Lower leg skin (tissue), 4 donors: ENCODE results near the gene SPINK5. TPM values are rescaled to one million over a fixed set of nuclear protein-coding genes. Genes with fewer than 3 reads are reported as not detected.

Source experiments
- DNase-seq, 2 donors: peaks; one replicate each; pipeline ENCODE4 v3.0.0-alpha.2; 2019; ENCODE audit warnings: low spot score in 2 of 2
- H3K4me3 ChIP-seq: fragments of 200-600 bp; sonication (generic); 2 replicates; pipeline ENCODE4 v1.5.1; 2017; ENCODE audit warnings: mild to moderate bottlenecking, low read depth; ENCODE audit not compliant: poor library complexity, severe bottlenecking
- CTCF ChIP-seq, 3 donors: fragments of 450-650 bp; IDR thresholded peaks; one replicate each; pipeline ENCODE4 v1.5.1; 2016; ENCODE audit warnings: antibody characterized with exemption in 3 of 3, mild to moderate bottlenecking in 3 of 3, moderate library complexity in 2 of 3
- POLR2A ChIP-seq, 2 donors: fragments of 450-650 bp; IDR thresholded peaks; one replicate each; pipeline ENCODE4 v1.6.1; 2016 to 2017; ENCODE audit warnings: antibody characterized with exemption in 2 of 2, mild to moderate bottlenecking in 1 of 2, moderate library complexity in 1 of 2
- WGBS, 2 donors: methylation state at CpG; one replicate each; pipeline ENCODE4 v1.1.5; 2018; 5-methylcytosine and 5-hydroxymethylcytosine counted together
- intact Hi-C: fragments of 100-400 bp; cut with DNase I; formaldehyde crosslinking; loops from one replicate; pipeline ENCODE4 v1.15.0; 2023; ENCODE audit warnings: low total_unique reads
- total RNA-seq, 4 donors: library from RNA; depleted of rRNA; stranded (reverse); fragments of >200 nt; gene quantifications; one replicate each; pipeline ENCODE4 v1.1.0, GENCODE V29; 2016

The SPINK5 gene
- total RNA-seq, 4 donors from 2014 or later: 307 to 664 (median 393) TPM

- TF ChIP-seq CTCF (IDR thresholded peaks at IDR 0.05) (no peak), POLR2A (IDR thresholded peaks at IDR 0.05) (no peak)
- no peak for DNase-seq
- no peak overlapping the region for H3K4me3 ChIP-seq
- intact Hi-C loops: no loop called here
Observed at GRCh38 chr5:148085310-148085709, 21.5 kb downstream of the SPINK5 start.

GRCh38 chr5:148085977-148086705 is 22.4 kb downstream of the SPINK5 start:
- TF ChIP-seq CTCF (IDR thresholded peaks at IDR 0.05): no peak
- WGBS, 2 donors: 32 to 39% methylated on average over 7 of the region's 7 CpGs
- intact Hi-C loops: no loop called here
- DNase-seq: no peak
- no peak overlapping the region for H3K4me3 ChIP-seq

GRCh38 chr5:148090146-148090772 is 26.5 kb downstream of the SPINK5 start:
- intact Hi-C loops: no loop called here
- 40 to 41% methylated on average over 5 of the region's 5 CpGs for WGBS, 2 donors
- no peak for TF ChIP-seq CTCF (IDR thresholded peaks at IDR 0.05)
- no peak for TF ChIP-seq POLR2A (IDR thresholded peaks at IDR 0.05)
- no peak overlapping the region for H3K4me3 ChIP-seq
- DNase-seq: no peak

GRCh38 chr5:148090773-148091250 is 27.0 kb downstream of the SPINK5 start:
- no peak for DNase-seq

More at GRCh38 chr5:148090773-148091250, 27.0 kb downstream of the SPINK5 start:
- H3K4me3 ChIP-seq: no peak overlapping the region
- intact Hi-C loops: no loop called here
- TF ChIP-seq CTCF (IDR thresholded peaks at IDR 0.05) (no peak), POLR2A (IDR thresholded peaks at IDR 0.05) (no peak)
- 46 to 50% methylated on average over 7 of the region's 7 CpGs for WGBS, 2 donors
